K562 (cell line): ENCODE measurements around the gene PPP1R37. TPM values are rescaled to one million over a fixed set of nuclear protein-coding genes. Genes with fewer than 3 reads are reported as not detected.

Experiments
- ARHGAP35 ChIP-seq: fragments of 450-650 bp; IDR thresholded peaks from 2 replicates; pipeline ENCODE4 v1.6.1; 2018; ENCODE audit not compliant: partially characterized antibody
- ATF7 ChIP-seq: fragments of 450-650 bp; IDR thresholded peaks from 2 replicates; pipeline ENCODE4 v1.7.1; 2014; ENCODE audit warnings: mild to moderate bottlenecking, moderate library complexity
- E2F6 ChIP-seq, 2 experiments: IDR thresholded peaks; 2 replicates each; pipeline ENCODE4 v1.6.1; 2011; ENCODE audit warnings: borderline replicate concordance in 1 of 2, control low read depth in 1 of 2, low read depth in 1 of 2, low read length in 1 of 2, mild to moderate bottlenecking in 1 of 2, mixed read lengths in 1 of 2, moderate library complexity in 1 of 2; ENCODE audit not compliant: insufficient read depth in 1 of 2, insufficient read length in 1 of 2, poor library complexity in 1 of 2, severe bottlenecking in 1 of 2; ENCODE audit errors: extremely low read depth in 1 of 2
- ELF4 ChIP-seq: fragments of 450-650 bp; formaldehyde crosslinking; IDR thresholded peaks from 2 replicates; pipeline ENCODE4 v1.4.0; 2022; ENCODE audit warnings: missing genetic modification characterization
- FIP1L1 ChIP-seq: fragments of 200-400 bp; formaldehyde crosslinking; IDR thresholded peaks from 2 replicates; pipeline ENCODE4 v1.6.1; 2018; ENCODE audit warnings: mild to moderate bottlenecking, low read depth, low read length; ENCODE audit not compliant: poor library complexity, severe bottlenecking
- GABPB1 ChIP-seq: sonication (generic); formaldehyde crosslinking; IDR thresholded peaks from 2 replicates; pipeline ENCODE4 v1.8.0; 2022; ENCODE audit warnings: mild to moderate bottlenecking, missing genetic modification reagents
- MTA1 ChIP-seq: fragments of 450-650 bp; IDR thresholded peaks from 2 replicates; pipeline ENCODE4 v1.6.1; 2017; ENCODE audit warnings: borderline replicate concordance
- PHF8 ChIP-seq: fragments of 200-600 bp; sonication (generic); IDR thresholded peaks from 2 replicates; pipeline ENCODE4 v1.6.1; 2012; ENCODE audit warnings: mixed run types, mild to moderate bottlenecking, inconsistent platforms, low read length, moderate library complexity, borderline replicate concordance
- PYGO2 ChIP-seq: fragments of 450-650 bp; IDR thresholded peaks from 2 replicates; pipeline ENCODE4 v1.6.1; 2016; ENCODE audit warnings: mild to moderate bottlenecking, missing genetic modification characterization, moderate library complexity, missing compliant biosample characterization
- ZNF639 ChIP-seq, 2 experiments: fragments of 200-800 bp in 1 of 2; sonication (Bioruptor generic) in 1 of 2; sonication (generic) in 1 of 2; formaldehyde crosslinking in 1 of 2; IDR thresholded peaks in 1 of 2; conservative IDR thresholded peaks in 1 of 2; 2 replicates each; pipeline versions ENCODE4 v1.5.0 to v1.6.1; 2016 to 2020; ENCODE audit warnings: missing compliant biosample characterization in 1 of 2, missing genetic modification characterization in 1 of 2, missing genetic modification reagents in 1 of 2
- polyA plus RNA-seq, 8 experiments: library from polyadenylated mRNA; depleted of rRNA in 4 of 8; stranded (reverse) in 5 of 8; unstranded in 3 of 8; fragments of >200 nt; fragmentation: Nextera tagmentation in 2 of 8; fragmentation: Illumina TruSeq in 1 of 8; extraction: Ambion mirVana in 2 of 8; extraction: Trizol in 1 of 8; gene quantifications; 2 replicates each; pipeline versions ENCODE4 v1.2.1 to v1.2.3, GENCODE V29; 2011 to 2014; ENCODE audit warnings: inconsistent platforms in 1 of 8, missing spikeins in 1 of 8
- total RNA-seq, 7 experiments: library from RNA; depleted of rRNA in 6 of 7; stranded (reverse); fragments of >200 nt in 6 of 7; fragmentation: Illumina TruSeq in 2 of 7; extraction: Trizol in 2 of 7; gene quantifications; 2 replicates each; pipeline versions ENCODE4 v1.2.1 to v1.2.3, GENCODE V29; 2011 to 2021; ENCODE audit warnings: low replicate concordance in 1 of 7
- TF ChIP-seq, protein P1 (sequence below), 2 experiments: fragments of 450-650 bp in 1 of 2; IDR thresholded peaks; 2 replicates each; pipeline ENCODE4 v1.6.1; 2011 to 2017; ENCODE audit warnings: low read depth in 2 of 2, antibody characterized with exemption in 1 of 2, borderline replicate concordance in 1 of 2, low read length in 1 of 2, mild to moderate bottlenecking in 1 of 2, mixed read lengths in 1 of 2; ENCODE audit not compliant: control insufficient read depth in 1 of 2
- TF ChIP-seq, protein P2 (sequence below): sonication (generic); formaldehyde crosslinking; IDR thresholded peaks from 2 replicates; pipeline ENCODE4 v1.8.0; 2023; ENCODE audit warnings: missing genetic modification reagents, mild to moderate bottlenecking, borderline replicate concordance
- TF ChIP-seq, protein P3 (sequence below): fragments of 250-450 bp; sonication (Bioruptor Pico); IDR thresholded peaks from 2 replicates; pipeline ENCODE4 v1.8.0; 2021; ENCODE audit warnings: moderate library complexity, mild to moderate bottlenecking, inconsistent platforms

The PPP1R37 gene
- total and polyA plus RNA-seq, 9 of the 15 experiments (the other 6 are each of a cell fraction or from before 2014, with no cell fraction given), result 0.04 to 20.3 (median 7.3) TPM

DNA sequence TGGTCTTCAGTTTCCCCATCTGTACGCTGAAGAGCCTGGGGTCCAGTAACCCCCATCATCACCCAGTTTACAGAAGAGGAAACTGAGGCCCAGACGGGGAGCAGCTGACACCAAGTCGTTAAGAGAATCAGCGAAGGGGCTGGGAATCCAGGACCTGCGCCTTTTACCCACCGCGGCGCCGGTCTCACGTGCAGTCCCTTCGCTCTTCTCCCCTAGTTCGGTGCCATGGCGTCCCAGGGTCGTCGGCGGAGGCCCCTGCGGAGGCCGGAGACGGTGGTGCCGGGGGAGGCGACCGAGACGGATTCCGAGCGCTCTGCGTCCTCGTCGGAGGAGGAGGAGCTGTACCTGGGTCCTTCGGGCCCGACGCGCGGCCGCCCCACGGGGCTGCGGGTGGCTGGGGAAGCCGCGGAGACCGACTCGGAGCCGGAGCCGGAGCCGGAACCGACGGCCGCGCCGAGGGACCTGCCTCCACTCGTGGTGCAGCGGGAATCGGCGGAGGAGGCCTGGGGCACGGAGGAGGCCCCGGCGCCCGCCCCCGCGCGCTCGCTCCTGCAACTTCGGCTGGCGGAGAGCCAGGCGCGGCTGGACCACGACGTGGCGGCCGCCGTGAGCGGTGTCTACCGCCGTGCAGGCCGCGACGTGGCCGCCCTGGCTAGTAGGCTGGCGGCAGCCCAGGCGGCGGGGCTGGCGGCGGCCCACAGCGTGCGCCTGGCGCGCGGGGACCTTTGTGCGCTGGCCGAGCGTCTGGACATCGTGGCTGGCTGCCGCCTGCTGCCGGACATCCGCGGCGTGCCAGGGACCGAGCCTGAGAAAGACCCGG is 86.3 kb downstream of the PPP1R37 start (continued):
- TF ChIP-seq E2F6 (IDR thresholded peaks at IDR 0.05; ENCODE audit: borderline replicate concordance in 1 of 2, extremely low read depth in 1 of 2, insufficient read depth in 1 of 2, insufficient read length in 1 of 2, low read depth in 1 of 2, low read length in 1 of 2, poor library complexity in 1 of 2, severe bottlenecking in 1 of 2) (peak; percentile 28 to 74), MTA1 (0 out of 2 replicates have a peak, but pooled peaks have one; percentile 21), ELF4 (CRISPR knock-in tag) (no peak), ZNF639 (CRISPR knock-in tag; conservative IDR thresholded peaks at IDR 0.05 in 1 of 2, IDR thresholded peaks at IDR 0.05 in 1 of 2) (peak in 1 of 2 experiments; percentile 78; a peak in 2 of 4 replicates), ATF7 (peak; percentile 55; the same call in 1 of the 2 replicates), GABPB1 (peak; percentile 29; the same call in 1 of the 2 replicates), PYGO2 (tag) (no peak), ARHGAP35 (no peak), FIP1L1 (peak; percentile 80), PHF8 (peak; percentile 71; the same call in 1 of the 2 replicates)
- TF ChIP-seq, protein P1, sequence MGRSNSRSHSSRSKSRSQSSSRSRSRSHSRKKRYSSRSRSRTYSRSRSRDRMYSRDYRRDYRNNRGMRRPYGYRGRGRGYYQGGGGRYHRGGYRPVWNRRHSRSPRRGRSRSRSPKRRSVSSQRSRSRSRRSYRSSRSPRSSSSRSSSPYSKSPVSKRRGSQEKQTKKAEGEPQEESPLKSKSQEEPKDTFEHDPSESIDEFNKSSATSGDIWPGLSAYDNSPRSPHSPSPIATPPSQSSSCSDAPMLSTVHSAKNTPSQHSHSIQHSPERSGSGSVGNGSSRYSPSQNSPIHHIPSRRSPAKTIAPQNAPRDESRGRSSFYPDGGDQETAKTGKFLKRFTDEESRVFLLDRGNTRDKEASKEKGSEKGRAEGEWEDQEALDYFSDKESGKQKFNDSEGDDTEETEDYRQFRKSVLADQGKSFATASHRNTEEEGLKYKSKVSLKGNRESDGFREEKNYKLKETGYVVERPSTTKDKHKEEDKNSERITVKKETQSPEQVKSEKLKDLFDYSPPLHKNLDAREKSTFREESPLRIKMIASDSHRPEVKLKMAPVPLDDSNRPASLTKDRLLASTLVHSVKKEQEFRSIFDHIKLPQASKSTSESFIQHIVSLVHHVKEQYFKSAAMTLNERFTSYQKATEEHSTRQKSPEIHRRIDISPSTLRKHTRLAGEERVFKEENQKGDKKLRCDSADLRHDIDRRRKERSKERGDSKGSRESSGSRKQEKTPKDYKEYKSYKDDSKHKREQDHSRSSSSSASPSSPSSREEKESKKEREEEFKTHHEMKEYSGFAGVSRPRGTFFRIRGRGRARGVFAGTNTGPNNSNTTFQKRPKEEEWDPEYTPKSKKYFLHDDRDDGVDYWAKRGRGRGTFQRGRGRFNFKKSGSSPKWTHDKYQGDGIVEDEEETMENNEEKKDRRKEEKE (IDR thresholded peaks at IDR 0.05; ENCODE audit: borderline replicate concordance in 1 of 2, control insufficient read depth in 1 of 2, low read depth in 2 of 2, low read length in 1 of 2), result no peak
- TF ChIP-seq, protein P2, sequence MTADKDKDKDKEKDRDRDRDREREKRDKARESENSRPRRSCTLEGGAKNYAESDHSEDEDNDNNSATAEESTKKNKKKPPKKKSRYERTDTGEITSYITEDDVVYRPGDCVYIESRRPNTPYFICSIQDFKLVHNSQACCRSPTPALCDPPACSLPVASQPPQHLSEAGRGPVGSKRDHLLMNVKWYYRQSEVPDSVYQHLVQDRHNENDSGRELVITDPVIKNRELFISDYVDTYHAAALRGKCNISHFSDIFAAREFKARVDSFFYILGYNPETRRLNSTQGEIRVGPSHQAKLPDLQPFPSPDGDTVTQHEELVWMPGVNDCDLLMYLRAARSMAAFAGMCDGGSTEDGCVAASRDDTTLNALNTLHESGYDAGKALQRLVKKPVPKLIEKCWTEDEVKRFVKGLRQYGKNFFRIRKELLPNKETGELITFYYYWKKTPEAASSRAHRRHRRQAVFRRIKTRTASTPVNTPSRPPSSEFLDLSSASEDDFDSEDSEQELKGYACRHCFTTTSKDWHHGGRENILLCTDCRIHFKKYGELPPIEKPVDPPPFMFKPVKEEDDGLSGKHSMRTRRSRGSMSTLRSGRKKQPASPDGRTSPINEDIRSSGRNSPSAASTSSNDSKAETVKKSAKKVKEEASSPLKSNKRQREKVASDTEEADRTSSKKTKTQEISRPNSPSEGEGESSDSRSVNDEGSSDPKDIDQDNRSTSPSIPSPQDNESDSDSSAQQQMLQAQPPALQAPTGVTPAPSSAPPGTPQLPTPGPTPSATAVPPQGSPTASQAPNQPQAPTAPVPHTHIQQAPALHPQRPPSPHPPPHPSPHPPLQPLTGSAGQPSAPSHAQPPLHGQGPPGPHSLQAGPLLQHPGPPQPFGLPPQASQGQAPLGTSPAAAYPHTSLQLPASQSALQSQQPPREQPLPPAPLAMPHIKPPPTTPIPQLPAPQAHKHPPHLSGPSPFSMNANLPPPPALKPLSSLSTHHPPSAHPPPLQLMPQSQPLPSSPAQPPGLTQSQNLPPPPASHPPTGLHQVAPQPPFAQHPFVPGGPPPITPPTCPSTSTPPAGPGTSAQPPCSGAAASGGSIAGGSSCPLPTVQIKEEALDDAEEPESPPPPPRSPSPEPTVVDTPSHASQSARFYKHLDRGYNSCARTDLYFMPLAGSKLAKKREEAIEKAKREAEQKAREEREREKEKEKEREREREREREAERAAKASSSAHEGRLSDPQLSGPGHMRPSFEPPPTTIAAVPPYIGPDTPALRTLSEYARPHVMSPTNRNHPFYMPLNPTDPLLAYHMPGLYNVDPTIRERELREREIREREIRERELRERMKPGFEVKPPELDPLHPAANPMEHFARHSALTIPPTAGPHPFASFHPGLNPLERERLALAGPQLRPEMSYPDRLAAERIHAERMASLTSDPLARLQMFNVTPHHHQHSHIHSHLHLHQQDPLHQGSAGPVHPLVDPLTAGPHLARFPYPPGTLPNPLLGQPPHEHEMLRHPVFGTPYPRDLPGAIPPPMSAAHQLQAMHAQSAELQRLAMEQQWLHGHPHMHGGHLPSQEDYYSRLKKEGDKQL, result no peak
- TF ChIP-seq, protein P3, sequence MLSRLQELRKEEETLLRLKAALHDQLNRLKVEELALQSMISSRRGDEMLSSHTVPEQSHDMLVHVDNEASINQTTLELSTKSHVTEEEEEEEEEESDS (CRISPR knock-in tag), result no peak
